Tibial artery (tissue), 4 donors: Measurements from ENCODE around the gene EVA1B.

Experiments
- DNase-seq, 2 donors: peaks; one replicate each; pipeline ENCODE4 v3.0.0-alpha.2; 2019
- H3K27ac ChIP-seq, 2 donors: fragments of 200-600 bp; sonication (generic) in 1 of 2; 1 replicate in 1 of 2; 2 replicates in 1 of 2; pipeline ENCODE4 v1.5.1; 2018 to 2019; ENCODE audit warnings: mild to moderate bottlenecking in 1 of 2
- H3K27me3 ChIP-seq, 2 donors: fragments of 200-600 bp; sonication (generic) in 1 of 2; one replicate each; pipeline versions ENCODE4 v1.5.1 to v1.6.0; 2016 to 2019
- H3K36me3 ChIP-seq, 3 donors: fragments of 200-600 bp; sonication (generic) in 2 of 3; one replicate each; pipeline ENCODE4 v1.5.1; 2016 to 2019; ENCODE audit warnings: mild to moderate bottlenecking in 2 of 3
- H3K4me1 ChIP-seq, 4 donors: fragments of 200-600 bp; sonication (generic) in 2 of 4; 1 replicate in 3 of 4; 2 replicates in 1 of 4; pipeline ENCODE4 v1.5.1; 2016 to 2019
- H3K4me3 ChIP-seq, 2 donors: fragments of 200-600 bp; sonication (generic) in 1 of 2; 1 replicate in 1 of 2; 2 replicates in 1 of 2; pipeline ENCODE4 v1.5.1; 2018 to 2019; ENCODE audit warnings: mild to moderate bottlenecking in 2 of 2
- H3K9me3 ChIP-seq, 3 donors: fragments of 200-600 bp; sonication (generic) in 1 of 3; one replicate each; pipeline ENCODE4 v1.5.1; 2016 to 2019
- CTCF ChIP-seq, 2 experiments: fragments of 200-600 bp in 1 of 2; fragments of 450-650 bp in 1 of 2; IDR thresholded peaks; one replicate each; pipeline ENCODE4 v1.5.1; 2017 to 2019; ENCODE audit warnings: antibody characterized with exemption in 2 of 2, mild to moderate bottlenecking in 1 of 2, moderate library complexity in 1 of 2
- intact Hi-C: fragments of 100-400 bp; cut with DNase I; formaldehyde crosslinking; loops from one replicate; pipeline ENCODE4 v1.15.0; 2023; ENCODE audit warnings: low total_unique reads

The EVA1B gene

GRCh38 chr1:36303650-36304360 lies 19.6 kb downstream of the EVA1B start:
- Histone ChIP-seq H3K27ac (no peak overlapping the region), H3K9me3 (no peaks in the 10 kb centered on the region), H3K27me3 (no peaks in the 10 kb centered on the region), H3K4me3 (no peak overlapping the region), H3K4me1 (peaks cover 0 to 28% (median 16%) of the 10 kb centered on the region in 4 donors), H3K36me3 (peaks cover 25 to 56% (median 45%) of the 10 kb centered on the region in 3 donors)
- TF ChIP-seq CTCF (IDR thresholded peaks at IDR 0.05), result no peak
- no peak for DNase-seq
- intact Hi-C loops, result no loop called here

- H3K27me3 ChIP-seq, result no peaks in the 10 kb centered on the region
- peaks cover 0 to 28% (median 16%) of the 10 kb centered on the region in 4 donors for H3K4me1 ChIP-seq
- no peak overlapping the region for H3K4me3 ChIP-seq
- intact Hi-C loops, result no loop called here
- H3K9me3 ChIP-seq, result no peaks in the 10 kb centered on the region
- no peak for TF ChIP-seq CTCF (IDR thresholded peaks at IDR 0.05)
- no peak for DNase-seq
- peaks cover 31 to 61% (median 51%) of the 10 kb centered on the region in 3 donors for H3K36me3 ChIP-seq
- no peak overlapping the region for H3K27ac ChIP-seq
Observed at GRCh38 chr1:36303244-36303643, 20.2 kb downstream of the EVA1B start.

- H3K4me3 ChIP-seq, result no peak overlapping the region
- intact Hi-C loops, result no loop called here
- H3K4me1 ChIP-seq, result peaks cover 0 to 17% (median 7%) of the 10 kb centered on the region in 4 donors
- H3K9me3 ChIP-seq, result no peaks in the 10 kb centered on the region
- no peak overlapping the region for H3K27ac ChIP-seq
- no peak for TF ChIP-seq CTCF (IDR thresholded peaks at IDR 0.05)
- peaks cover 48 to 81% (median 71%) of the 10 kb centered on the region in 3 donors for H3K36me3 ChIP-seq
- no peaks in the 10 kb centered on the region for H3K27me3 ChIP-seq
- DNase-seq, result no peak
Observed at GRCh38 chr1:36301220-36301619, 22.2 kb downstream of the EVA1B start.

GRCh38 chr1:36300526-36300925 lies 22.9 kb downstream of the EVA1B start:
- Histone ChIP-seq H3K4me3 (no peak overlapping the region), H3K4me1 (peaks cover 0 to 15% (median 1%) of the 10 kb centered on the region in 4 donors), H3K27ac (peak overlapping the region in 1 of 2 donors; percentile 2), H3K9me3 (no peaks in the 10 kb centered on the region), H3K36me3 (peaks cover 48 to 87% (median 74%) of the 10 kb centered on the region in 3 donors), H3K27me3 (no peaks in the 10 kb centered on the region)
- TF ChIP-seq CTCF (IDR thresholded peaks at IDR 0.05), result no peak
- no peak for DNase-seq
- intact Hi-C loops, result no loop called here

GRCh38 chr1:36298640-36299039 lies 24.8 kb downstream of the EVA1B start:
- H3K4me1 ChIP-seq, result peaks cover 0 to 19% (median 0%) of the 10 kb centered on the region in 4 donors
- H3K27me3 ChIP-seq, result no peaks in the 10 kb centered on the region
- no peaks in the 10 kb centered on the region for H3K9me3 ChIP-seq
- H3K36me3 ChIP-seq, result peaks cover 60 to 97% (median 78%) of the 10 kb centered on the region in 3 donors
- intact Hi-C loops, result no loop called here
- H3K4me3 ChIP-seq, result no peak overlapping the region
- TF ChIP-seq CTCF (IDR thresholded peaks at IDR 0.05), result no peak
- no peak for DNase-seq
- no peak overlapping the region for H3K27ac ChIP-seq
